IPS DF 4.7 (cell line): Measurements from ENCODE around the gene GRPEL1.
A peak's percentile ranks its signal among the peaks of the same experiment; 100 is the strongest.
"Not testable (repeated sequence)": the region's sequence is repeated elsewhere in the genome, so short reads cannot be mapped to it uniquely, and the experiment has no call there.

ENCODE experiments used
- DNase-seq: peaks from one replicate; pipeline ENCODE4 v3.0.0-alpha.2; 2013; ENCODE audit warnings: low spot score; ENCODE audit errors: extremely low read depth

Gene GRPEL1

GRCh38 chr4:7092026-7092425 lies 24.2 kb upstream of the GRPEL1 start:
- no peak for DNase-seq

- DNase-seq, result no peak
Measured at GRCh38 chr4:7089213-7089986, 21.5 kb upstream of the GRPEL1 start.

DNA sequence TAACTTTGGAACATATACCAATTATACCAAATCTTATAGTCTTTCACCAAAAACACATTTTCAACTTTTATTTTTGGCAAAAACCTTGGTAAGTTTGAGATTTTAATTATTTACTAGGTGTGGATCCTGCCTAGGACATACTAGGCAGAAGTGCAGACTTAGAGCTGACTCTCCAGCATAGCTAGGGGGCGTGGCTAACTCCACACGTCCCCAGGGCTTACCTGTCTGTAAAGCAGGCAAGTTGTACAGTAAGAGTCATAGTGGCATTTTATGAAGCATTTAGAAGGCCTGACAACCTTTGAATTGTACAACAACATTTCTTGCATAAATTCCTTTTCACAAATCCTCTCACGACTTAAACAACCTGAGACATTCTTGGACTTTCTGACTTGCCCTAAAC lies 19.2 kb upstream of the GRPEL1 start:
- no peak for DNase-seq

- DNase-seq, result no peak
Measured at GRCh38 chr4:7086384-7086783, 18.5 kb upstream of the GRPEL1 start.

GRCh38 chr4:7084564-7084961 lies 16.7 kb upstream of the GRPEL1 start:
- not testable (repeated sequence) for DNase-seq

DNA sequence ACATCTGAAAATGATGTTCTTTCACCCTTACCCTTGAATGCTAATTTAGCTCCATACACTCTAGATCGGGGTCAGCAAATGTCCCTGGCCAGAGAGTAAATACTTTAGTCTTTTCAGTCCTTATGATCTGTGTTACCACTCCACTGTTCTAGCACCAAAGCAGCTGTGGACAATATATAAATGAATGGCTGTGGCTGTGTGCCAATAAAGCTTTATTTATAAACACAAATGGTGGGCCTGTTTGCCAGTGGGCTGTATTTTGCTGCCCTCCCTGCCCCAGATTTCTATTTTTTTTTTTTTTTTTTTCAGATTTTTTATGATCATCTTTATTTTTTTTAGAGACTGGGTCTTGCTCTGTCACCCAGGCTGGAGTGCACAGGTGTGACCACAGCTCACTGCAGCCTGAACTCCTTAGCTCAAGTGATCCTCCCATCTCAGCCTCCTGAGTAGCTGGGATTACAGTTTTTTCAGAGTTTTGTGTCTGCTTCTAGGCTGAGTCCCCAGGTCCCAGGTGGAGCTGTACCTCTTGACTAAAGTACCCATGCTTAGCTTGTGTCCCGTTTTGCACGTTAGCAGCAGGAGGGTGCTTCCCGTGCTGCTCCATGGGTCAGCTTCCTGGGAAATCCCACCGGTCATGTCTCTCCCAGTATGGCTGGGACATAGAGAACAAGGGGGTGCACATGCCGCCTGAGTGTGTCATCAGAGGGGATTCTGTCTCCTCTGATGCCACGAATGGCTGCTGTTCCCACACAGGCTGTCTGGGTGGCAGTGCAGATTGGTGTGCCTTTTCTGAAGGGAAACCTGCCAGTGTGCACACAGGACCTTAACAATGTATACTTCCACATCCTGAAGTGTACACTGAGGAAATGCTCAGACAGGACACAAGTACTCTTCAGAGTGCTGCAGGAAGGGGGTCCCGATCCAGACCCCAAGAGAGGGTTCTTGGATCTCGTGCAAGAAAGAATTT lies 16.0 kb upstream of the GRPEL1 start:
- DNase-seq, result no peak

GRCh38 chr4:7079909-7080308 lies 12.0 kb upstream of the GRPEL1 start:
- DNase-seq, result not testable (repeated sequence)

DNA sequence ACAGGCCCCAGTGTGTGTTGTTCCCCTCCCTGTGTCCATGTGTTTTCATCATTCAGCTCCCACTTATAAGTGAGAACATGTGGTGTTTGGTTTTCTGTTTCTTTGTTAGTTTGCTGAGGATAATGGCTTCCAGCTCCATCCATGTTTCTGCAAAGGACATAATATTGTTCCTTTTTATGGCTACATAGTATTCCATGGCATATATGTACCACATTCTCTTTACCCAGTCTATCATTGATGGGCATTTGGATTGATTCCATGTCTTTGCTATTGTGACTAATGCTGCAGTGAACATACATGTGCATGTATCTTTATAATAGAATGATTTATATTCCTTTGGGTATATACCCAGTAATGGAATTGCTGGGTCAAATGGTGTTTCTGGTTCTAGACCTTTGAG lies 11.6 kb upstream of the GRPEL1 start:
- not testable (repeated sequence) for DNase-seq

- DNase-seq, result no peak
Measured at GRCh38 chr4:7078025-7078424, 10.2 kb upstream of the GRPEL1 start.

- DNase-seq, result no peak
Measured at GRCh38 chr4:7077371-7077770, 9.5 kb upstream of the GRPEL1 start.

DNA sequence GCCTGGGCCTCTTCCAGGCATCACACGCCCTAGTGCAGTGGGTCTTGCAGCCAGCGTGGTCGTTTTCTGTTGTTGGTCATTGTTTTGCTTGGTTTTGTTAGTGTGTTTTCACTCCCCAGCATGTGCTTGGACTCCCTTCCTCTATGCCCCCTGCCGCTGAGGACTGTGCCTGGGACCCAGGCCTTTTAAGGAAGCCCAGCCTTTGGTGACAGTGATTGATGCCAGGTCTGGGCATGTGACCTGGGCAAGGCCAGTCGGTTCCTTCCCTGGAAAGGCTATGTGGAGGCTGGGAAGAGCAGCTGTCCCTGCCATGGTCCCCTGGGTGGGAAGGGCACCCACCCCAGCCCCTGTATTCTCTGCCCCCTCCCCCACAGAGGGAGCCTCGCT lies 8.8 kb upstream of the GRPEL1 start:
- DNase-seq, result no peak

DNA sequence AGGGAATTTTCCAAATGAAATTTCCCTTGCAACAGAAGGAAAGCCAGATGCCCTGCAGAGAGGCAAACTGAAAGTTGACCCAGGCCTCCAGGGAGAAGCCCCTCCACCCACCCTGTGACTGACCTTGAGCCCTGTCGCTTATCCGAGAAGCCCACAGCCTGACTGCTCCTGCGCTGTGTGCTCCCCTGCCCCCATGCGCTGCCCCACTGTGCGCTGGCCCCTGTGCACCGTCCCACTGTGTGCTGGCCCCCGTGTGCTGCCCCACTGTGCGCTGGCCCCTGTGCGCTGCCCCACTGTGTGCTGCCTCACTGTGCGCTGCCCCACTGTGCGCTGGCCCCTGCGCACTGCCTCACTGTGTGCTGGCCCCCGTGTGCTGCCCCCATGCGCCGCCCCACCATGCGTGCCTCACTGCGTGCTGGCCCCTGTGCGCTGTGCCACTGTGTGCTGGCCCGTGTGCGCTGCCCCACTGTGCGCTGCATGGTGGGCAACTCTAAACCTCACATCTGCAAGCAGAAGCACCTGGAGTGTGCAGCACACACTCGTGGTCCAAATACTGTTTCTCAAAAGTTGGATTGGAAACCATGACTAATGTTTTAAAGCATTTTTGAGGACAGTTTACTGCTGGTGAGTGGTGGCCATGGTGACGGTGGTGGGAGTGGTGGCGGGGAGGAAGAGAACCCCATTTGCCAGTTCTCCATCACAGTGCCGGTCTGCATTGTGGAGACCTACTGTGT lies 8.3 kb upstream of the GRPEL1 start:
- DNase-seq, result no peak

DNA sequence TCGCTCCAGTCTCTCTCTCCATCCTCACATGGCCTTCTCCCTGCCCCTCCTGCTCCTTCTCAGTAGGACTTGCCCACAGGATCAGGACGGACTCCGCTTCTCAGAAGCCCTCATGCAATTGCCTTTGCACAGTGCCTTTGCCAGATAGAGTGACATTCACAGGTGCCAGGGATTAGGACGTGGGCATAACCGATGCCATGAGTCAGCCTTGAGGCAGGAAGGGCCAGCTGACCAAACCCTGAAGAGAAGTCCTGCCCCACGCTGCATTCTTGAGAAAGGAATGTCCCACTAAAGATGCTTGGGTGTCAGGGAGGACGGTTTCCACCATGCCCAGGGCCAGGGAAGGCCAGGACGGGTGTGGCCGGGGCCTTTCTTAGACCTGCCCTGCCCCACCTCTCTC lies 6.6 kb upstream of the GRPEL1 start:
- DNase-seq, result no peak

DNA sequence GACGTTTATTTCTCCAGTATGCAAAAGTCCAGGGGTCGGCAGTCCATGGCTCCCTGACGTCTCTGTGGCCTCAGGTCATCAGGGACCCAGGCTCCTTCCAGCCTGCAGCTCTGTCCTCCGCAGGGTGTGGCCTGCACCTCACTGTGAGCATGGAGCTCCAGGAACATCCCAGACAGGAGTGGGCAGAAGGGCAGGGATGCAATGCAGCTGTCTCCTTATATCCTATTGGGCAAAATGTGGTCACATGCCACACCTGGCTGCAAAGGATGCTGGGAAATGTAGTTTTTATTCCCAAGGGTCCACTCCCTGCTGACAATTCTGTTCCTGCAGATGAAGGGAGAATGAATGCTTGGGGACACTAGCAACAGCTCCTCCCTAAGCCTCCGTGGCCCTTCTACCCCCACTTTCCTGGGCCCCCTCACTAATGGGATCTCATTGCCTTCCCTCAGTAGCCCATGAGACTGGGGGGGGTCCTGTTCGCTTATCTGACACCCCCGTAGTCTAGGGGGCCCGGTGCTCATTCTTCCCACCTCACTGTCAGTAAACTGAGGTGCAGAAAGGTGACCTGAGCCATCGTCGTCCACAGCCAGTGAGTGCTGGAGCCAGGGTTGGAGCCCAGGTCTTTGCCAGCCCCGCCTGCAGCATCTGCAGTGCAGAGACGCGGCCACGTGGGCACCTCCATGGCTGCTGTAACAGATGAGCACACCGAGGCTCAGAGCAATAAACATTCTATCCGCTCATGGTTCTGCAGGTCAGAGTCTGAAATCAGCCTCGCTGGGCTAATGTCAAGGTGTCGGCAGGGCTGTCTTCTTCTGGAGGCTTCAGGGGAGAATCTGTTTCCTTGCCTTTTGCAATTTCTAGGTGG lies 5.9 kb upstream of the GRPEL1 start:
- DNase-seq, result no peak

- DNase-seq, result no peak
Measured at GRCh38 chr4:7073059-7073458, 5.2 kb upstream of the GRPEL1 start.

GRCh38 chr4:7070729-7071511 lies 3.1 kb upstream of the GRPEL1 start:
- DNase-seq, result peak; percentile 62

GRCh38 chr4:7068883-7069282 lies 1.0 kb upstream of the GRPEL1 start:
- no peak for DNase-seq

DNA sequence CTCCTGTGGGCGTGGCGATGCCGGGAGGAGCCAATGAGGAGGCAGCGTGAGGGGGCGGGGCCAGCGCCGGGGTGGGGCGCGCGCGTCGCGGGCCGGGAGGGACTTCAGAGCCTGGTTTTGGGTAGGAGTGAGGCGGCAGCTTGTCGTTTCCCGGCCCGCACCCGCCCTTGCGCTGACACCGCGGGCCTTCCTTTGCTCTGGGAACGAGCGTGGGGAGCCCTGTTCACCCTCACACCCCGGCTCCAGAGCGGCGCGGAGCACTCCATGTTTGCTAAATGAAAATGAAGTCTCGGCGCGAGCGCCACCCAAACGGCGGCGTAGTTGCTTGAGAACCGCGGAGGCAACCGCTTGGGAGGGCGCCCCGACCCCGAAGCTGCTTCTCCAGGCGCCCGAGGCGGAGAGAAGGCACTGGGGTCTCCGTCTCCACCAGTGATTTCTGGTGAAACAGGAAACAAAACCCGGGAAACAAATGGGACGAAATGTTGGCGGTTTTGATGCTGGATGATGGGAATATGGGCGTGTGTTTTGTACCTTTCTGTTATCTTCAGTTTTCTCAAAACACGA lies 497 bp upstream of the GRPEL1 start:
- no peak for DNase-seq

GRCh38 chr4:7067126-7067451 lies 775 bp downstream of the GRPEL1 start:
- DNase-seq, result no peak

- DNase-seq, result no peak
Measured at GRCh38 chr4:7066493-7066892, 1.4 kb downstream of the GRPEL1 start.
